ENCODE measurements around the gene SPCS1.

DNA sequence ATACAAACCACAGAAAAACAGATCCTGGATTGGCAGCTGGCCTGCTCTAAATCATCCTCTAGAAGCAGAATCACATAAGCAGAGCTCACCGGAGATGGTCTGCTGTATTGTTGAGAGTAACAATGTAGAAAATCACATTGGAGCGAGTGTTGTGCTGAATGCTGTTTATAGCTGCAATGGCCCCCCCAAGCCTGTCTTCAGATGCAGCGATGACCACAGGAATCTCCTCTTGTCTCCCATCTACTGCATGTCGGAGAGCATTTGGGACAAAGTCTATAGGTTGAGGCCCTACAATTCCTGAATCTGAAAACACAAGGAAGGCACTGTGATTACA is 8.3 kb upstream of the SPCS1 start:
- TF ChIP-seq, protein P1, sequence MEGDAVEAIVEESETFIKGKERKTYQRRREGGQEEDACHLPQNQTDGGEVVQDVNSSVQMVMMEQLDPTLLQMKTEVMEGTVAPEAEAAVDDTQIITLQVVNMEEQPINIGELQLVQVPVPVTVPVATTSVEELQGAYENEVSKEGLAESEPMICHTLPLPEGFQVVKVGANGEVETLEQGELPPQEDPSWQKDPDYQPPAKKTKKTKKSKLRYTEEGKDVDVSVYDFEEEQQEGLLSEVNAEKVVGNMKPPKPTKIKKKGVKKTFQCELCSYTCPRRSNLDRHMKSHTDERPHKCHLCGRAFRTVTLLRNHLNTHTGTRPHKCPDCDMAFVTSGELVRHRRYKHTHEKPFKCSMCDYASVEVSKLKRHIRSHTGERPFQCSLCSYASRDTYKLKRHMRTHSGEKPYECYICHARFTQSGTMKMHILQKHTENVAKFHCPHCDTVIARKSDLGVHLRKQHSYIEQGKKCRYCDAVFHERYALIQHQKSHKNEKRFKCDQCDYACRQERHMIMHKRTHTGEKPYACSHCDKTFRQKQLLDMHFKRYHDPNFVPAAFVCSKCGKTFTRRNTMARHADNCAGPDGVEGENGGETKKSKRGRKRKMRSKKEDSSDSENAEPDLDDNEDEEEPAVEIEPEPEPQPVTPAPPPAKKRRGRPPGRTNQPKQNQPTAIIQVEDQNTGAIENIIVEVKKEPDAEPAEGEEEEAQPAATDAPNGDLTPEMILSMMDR (IDR thresholded peaks at IDR 0.05), result no peak
- no peak for TF ChIP-seq EZH2phosphoT487 (IDR thresholded peaks at IDR 0.05)

Measured in neural progenitor cell (in vitro differentiated cells).